HL-60/S4 (cell line): ENCODE measurements around the gene SOAT1.

ENCODE experiments used
- in situ Hi-C: fragments of 300-500 bp; cut with MboI; formaldehyde crosslinking; loops from 2 replicates; pipeline ENCODE4 v1.14.3; 2022; ENCODE audit warnings: low sequenced_read_pairs

SOAT1 gene

GRCh38 chr1:179303200-179303785, 9.7 kb downstream of the SOAT1 start:
- in situ Hi-C loops = no loop called here

DNA sequence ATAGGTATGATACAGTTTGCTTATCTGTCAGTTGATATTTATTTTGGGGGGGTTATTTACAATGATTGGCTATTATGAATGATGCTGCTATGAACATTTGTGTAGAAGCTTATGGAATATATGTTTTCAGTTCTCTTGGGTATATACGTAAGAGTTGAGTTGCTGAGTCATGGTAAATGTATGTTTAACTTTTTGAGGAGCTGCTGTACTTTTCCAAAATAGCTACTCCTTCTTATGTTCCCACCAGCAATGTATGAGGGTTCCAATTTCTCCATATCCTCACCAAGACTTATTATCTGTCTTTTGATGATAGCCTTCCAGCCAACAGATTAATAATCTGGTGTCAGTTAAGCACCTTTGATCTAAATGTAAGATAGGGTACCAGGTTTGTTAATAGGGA, 11.9 kb downstream of the SOAT1 start:
- in situ Hi-C loops = no loop called here

DNA sequence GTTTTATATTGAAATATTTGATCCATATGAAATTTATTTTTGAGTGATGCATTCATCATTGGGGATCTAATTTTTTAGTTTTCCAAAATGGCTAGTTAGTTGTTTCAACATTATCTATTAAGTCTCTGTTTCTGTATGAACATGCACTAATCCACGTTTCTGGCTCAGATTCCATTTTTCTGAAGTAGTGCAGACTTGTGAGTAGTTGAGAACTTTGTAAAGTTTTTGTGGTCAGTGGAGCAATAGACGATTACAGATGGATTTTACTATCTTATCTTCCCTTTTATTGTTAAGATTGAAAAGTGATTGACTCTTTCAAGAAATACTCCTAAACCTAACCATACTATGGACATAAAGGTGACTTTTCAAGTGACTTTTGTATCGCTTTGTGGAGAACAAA, 16.7 kb downstream of the SOAT1 start:
- in situ Hi-C loops = no loop called here

DNA sequence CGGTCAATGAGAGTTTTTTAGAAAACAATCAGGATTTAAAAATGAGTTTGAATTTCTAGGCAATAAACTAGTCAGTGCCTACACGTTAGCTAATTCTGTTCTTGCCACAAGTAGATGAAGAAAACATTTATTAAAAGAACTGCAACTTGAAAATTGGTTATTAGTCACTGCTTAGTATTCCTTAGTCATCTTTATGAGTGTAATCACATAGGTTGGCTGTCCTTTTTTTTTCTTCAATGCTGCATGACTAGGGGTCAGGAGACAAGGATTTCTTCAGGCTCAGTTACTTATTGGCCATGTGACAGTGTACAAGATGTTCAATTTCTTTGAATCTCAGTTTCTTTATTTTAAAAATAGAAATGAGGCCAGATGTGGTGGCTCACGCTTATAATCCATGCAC, 17.1 kb downstream of the SOAT1 start:
- in situ Hi-C loops = no loop called here

DNA sequence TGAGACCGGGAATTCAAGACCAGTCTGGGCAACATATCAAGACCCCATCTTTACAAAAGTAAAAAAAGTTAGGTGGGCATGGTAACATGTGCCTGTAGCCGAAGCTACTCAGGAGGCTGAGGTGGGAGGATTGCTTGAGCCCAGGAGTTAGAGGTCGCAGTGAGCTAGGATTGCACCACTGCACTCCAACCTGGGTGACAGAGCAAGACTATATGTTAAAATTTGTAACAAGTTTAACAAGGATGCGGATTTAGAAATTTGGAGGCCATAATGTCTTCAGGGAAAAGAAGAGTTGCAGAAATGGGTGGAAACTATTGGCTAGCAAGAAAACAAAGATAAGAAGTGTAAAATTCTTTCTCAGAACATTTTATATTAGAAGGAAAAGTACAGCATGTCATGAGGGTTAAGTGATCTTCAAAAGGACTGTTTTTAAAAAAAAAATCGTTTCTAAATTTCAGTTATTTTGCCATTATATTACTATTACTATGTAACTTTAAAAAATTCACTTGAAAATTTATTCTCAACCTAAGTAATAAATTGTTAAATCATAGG, 17.6 kb downstream of the SOAT1 start:
- in situ Hi-C loops = no loop called here

DNA sequence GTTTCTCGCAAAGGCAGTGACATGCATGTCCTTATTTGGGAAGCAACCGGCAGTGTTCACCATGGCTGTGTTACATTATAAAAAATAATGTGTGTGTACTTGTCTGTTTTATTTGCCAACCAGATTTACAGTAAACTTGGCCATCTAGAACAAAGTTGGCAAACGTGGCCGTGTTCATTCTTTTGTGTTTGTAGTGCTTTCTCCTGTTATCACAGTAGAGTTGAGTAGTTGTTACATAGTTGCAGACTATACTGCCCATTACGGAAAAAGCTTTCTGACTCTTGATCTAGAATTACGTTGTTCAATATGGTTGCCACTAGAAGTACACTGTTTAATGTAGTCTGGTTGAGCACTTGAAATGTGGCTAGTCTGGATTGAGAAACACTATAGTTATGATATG, 19.4 kb downstream of the SOAT1 start:
- in situ Hi-C loops = no loop called here

DNA sequence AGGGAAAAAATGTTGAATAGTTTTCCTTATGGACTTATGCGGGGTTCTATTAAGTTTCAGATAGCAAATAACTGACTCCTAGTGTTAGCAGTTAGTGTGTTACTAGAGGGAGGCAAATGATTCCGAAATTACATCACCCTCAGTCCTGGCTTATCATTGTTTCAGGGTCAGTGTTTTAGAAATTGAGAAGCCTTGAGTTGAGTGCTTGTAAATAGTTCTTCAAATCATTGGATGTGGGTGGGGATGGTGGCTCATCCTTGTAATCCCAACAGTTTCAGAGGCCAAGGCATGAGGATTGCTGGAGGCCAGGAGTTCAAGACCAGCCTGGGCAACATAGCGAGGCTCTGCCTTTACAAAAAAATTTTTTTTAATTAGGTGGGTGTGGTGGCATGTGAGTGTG, 21.3 kb downstream of the SOAT1 start:
- in situ Hi-C loops = no loop called here

DNA sequence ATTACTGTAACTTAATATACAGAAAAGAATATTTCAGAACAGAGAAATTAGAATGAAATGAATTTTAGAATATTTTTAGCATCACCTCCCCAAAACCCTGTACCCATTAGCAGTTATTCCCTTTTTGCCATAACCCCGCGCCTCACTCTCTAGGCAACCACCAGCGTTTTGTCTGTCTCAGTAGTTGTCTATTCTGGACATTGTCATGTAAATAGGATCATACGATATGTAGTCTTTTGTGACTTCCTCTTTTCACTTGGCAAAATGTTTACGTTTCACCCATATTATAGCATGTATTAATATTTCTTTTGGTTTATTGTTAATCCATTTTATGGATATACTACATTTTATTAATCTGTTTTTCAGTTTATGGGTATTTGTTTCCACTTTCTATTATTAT, 24.9 kb downstream of the SOAT1 start:
- in situ Hi-C loops = no loop called here

GRCh38 chr1:179321533-179322216, 28.1 kb downstream of the SOAT1 start:
- in situ Hi-C loops = no loop called here

DNA sequence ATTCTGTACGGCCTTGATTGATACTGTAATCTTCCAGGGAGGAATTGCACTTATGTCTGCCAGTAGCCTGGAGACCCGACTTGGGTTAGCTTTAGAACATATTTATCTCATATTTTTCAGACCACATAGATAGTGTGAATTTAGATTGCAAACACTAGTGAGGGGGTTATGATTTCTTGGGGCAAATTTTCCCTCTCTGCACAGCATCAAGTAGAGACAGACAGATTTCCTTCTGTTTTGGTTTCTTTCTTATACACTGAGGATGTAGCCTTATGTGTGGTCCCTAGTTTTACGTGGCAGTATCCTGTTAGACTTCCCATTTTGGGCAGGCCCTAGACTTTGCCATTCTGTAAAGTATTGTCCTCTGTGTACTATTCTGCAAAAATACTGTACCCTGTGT, 29.0 kb downstream of the SOAT1 start:
- in situ Hi-C loops = no loop called here

DNA sequence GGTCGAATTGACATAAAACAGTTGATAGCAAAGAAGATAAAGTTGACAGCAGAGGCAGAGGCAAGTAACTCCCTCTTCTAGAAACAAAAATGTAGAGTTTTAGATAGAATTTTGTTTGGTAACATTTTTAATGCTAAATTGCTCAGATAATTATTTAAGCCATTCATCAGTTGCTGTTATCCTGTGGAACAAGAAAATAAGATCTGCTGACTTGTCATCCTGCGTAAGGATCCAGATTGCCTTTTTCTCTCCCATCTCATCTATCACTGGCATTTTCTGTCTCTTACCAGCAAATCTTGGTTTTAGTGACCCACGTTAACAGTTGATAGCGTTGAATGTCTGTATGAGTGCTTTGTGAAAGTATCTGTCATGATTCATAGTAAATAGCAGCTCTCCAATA, 29.8 kb downstream of the SOAT1 start:
- in situ Hi-C loops = no loop called here

DNA sequence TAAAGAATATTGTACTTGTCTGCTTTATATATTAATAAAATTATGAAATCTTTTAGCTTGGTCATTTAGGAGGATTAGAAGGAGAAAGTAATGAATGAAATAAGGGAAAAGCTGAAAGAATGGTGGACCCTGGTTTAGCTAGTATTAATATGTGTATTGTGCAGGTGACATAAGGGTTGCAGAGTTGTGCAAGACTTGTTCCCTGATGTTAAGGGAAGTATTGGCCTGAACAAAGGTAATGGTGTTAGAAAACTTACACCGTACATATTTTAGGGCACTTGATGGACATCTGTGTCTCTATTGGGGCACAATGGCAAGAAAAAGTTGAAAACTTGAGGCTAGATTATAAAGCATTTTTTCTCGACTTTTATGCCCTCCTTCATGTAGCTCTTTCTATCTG, 32.2 kb downstream of the SOAT1 start:
- in situ Hi-C loops = no loop called here

GRCh38 chr1:179326746-179327145, 33.1 kb downstream of the SOAT1 start:
- in situ Hi-C loops = no loop called here

- in situ Hi-C loops = no loop called here
Observed at GRCh38 chr1:179327196-179327595, 33.6 kb downstream of the SOAT1 start.

GRCh38 chr1:179327679-179328078, 34.1 kb downstream of the SOAT1 start:
- in situ Hi-C loops = no loop called here

GRCh38 chr1:179329862-179330261, 36.3 kb downstream of the SOAT1 start:
- in situ Hi-C loops = no loop called here

- in situ Hi-C loops = no loop called here
Observed at GRCh38 chr1:179334440-179334839, 40.8 kb downstream of the SOAT1 start.

DNA sequence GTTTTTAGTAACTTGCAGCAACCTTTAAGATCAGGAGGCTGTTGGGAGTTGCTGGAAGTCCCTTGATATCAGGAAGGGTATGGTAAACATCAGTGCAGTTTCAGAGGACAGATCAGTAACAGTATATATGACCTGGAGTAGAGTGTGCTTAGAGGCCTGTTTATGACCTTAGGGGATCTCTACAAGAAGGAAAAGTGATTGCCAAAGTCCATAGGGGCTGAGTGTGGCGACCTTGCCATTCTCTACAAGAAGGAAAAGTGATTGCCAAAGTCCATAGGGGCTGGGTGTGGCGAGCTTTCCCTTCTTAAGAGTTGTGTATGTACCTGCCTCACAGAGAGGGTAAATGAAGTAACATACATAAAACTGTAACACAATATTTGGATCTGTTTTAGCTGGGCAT, 43.7 kb downstream of the SOAT1 start:
- in situ Hi-C loops = no loop called here

DNA sequence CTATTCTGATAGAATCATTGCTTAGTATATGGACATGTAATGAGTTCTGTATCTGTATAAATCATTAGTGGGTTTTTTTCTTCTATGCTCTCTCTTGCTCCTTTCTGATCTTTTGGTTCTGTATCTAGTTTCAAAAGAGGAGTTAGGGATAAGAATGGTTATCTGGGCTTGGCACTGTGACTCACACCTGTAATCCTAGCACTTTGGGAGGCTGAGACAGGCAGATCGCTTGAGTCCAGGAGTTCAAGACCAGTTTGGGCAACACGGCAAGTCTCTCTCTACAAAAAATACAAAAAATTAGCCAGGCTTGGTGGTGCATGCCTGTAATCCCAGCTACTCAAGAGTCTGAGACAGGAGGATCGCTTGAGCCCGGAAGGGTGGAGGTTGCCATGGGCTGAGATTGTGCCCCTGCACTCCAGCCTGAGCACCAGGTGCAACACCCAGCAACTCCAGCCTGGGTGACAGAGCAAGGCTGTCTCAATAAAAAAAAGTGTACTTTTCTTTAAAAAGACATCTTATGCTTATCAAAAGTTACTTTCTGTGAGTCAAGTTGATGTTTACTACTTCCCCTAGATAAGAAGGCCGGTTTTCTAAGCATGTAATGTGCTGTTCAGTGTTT, 44.5 kb downstream of the SOAT1 start:
- in situ Hi-C loops = no loop called here

- in situ Hi-C loops = no loop called here
Observed at GRCh38 chr1:179340918-179341317, 47.3 kb downstream of the SOAT1 start.

- in situ Hi-C loops = no loop called here
Observed at GRCh38 chr1:179341943-179342547, 48.4 kb downstream of the SOAT1 start.
